ENCODE data around the gene PLPP2.
"Not testable (repeated sequence)": the region's sequence is repeated elsewhere in the genome, so short reads cannot be mapped to it uniquely, and the experiment has no call there.

PLPP2 gene

GRCh38 chr19:275958-276646, 15.1 kb downstream of the PLPP2 start:
- Histone ChIP-seq H2AK5ac (ENCODE audit: low read length) (no peak overlapping the region), H3K4me3 (ENCODE audit: low read length) (no peak overlapping the region), H3K23ac (ENCODE audit: low read length) (no peak overlapping the region), H3K4me2 (ENCODE audit: low read length) (no peak overlapping the region), H2BK120ac (ENCODE audit: low read depth, low read length) (no peak overlapping the region), H3K9ac (ENCODE audit: low read length) (no peak overlapping the region), H3K56ac (ENCODE audit: low read length) (no peak overlapping the region), H3K79me2 (ENCODE audit: control insufficient read depth, insufficient read depth, low read length) (no peaks in the 10 kb centered on the region), H3K4me1 (ENCODE audit: control insufficient read depth, low read depth, low read length) (no peaks in the 10 kb centered on the region), H2BK5ac (ENCODE audit: low read length) (no peak overlapping the region), H3K27me3 (ENCODE audit: insufficient read depth, low read length, poor library complexity) (no peaks in the 10 kb centered on the region), H2BK15ac (replicated peaks; ENCODE audit: low read depth) (no peak overlapping the region), H4K8ac (ENCODE audit: low read depth, low read length) (no peak overlapping the region), H3K36me3 (ENCODE audit: control insufficient read depth, insufficient read depth, low read length) (no peaks in the 10 kb centered on the region), H3K27ac (ENCODE audit: low read depth, low read length) (no peak overlapping the region), H3K4ac (ENCODE audit: low read depth, low read length) (no peak overlapping the region), H3K18ac (ENCODE audit: low read length) (no peak overlapping the region), H4K5ac (ENCODE audit: low read length) (no peak overlapping the region), H3K79me1 (ENCODE audit: low read length) (no peaks in the 10 kb centered on the region)
- DNase-seq, result no peak
- WGBS (ENCODE audit: extremely low coverage, insufficient coverage, low lambda C conversion rate), result no CpG with 5 or more reads among the region's 19 CpGs

- Histone ChIP-seq H2BK120ac (ENCODE audit: low read depth, low read length) (no peak overlapping the region), H3K18ac (ENCODE audit: low read length) (no peak overlapping the region), H3K9ac (ENCODE audit: low read length) (no peak overlapping the region), H3K23ac (ENCODE audit: low read length) (no peak overlapping the region), H2BK15ac (replicated peaks; ENCODE audit: low read depth) (no peak overlapping the region), H3K27me3 (ENCODE audit: insufficient read depth, low read length, poor library complexity) (no peaks in the 10 kb centered on the region), H3K4ac (ENCODE audit: low read depth, low read length) (no peak overlapping the region), H2AK5ac (ENCODE audit: low read length) (no peak overlapping the region), H3K4me3 (ENCODE audit: low read length) (no peak overlapping the region), H3K27ac (ENCODE audit: low read depth, low read length) (no peak overlapping the region), H4K5ac (ENCODE audit: low read length) (no peak overlapping the region), H3K4me1 (ENCODE audit: control insufficient read depth, low read depth, low read length) (no peaks in the 10 kb centered on the region), H3K56ac (ENCODE audit: low read length) (no peak overlapping the region), H3K36me3 (ENCODE audit: control insufficient read depth, insufficient read depth, low read length) (no peaks in the 10 kb centered on the region), H3K79me2 (ENCODE audit: control insufficient read depth, insufficient read depth, low read length) (no peaks in the 10 kb centered on the region), H4K8ac (ENCODE audit: low read depth, low read length) (no peak overlapping the region), H3K4me2 (ENCODE audit: low read length) (no peak overlapping the region), H2BK5ac (ENCODE audit: low read length) (no peak overlapping the region), H3K79me1 (ENCODE audit: low read length) (no peaks in the 10 kb centered on the region)
- WGBS (ENCODE audit: extremely low coverage, insufficient coverage, low lambda C conversion rate), result no CpG with 5 or more reads among the region's 9 CpGs
- DNase-seq, result no peak
Measured at GRCh38 chr19:275000-275399, 16.2 kb downstream of the PLPP2 start.

- no peak overlapping the region for H2BK120ac ChIP-seq (ENCODE audit: low read depth, low read length)
- no peaks in the 10 kb centered on the region for H3K27me3 ChIP-seq (ENCODE audit: insufficient read depth, low read length, poor library complexity)
- H3K79me1 ChIP-seq (ENCODE audit: low read length), result no peaks in the 10 kb centered on the region
- no peak overlapping the region for H3K23ac ChIP-seq (ENCODE audit: low read length)
- no peak for DNase-seq
- WGBS (ENCODE audit: extremely low coverage, insufficient coverage, low lambda C conversion rate), result no CpG with 5 or more reads among the region's 6 CpGs
- no peaks in the 10 kb centered on the region for H3K4me1 ChIP-seq (ENCODE audit: control insufficient read depth, low read depth, low read length)
- H3K4me3 ChIP-seq (ENCODE audit: low read length), result no peak overlapping the region
- no peak overlapping the region for H2BK5ac ChIP-seq (ENCODE audit: low read length)
- H3K9ac ChIP-seq (ENCODE audit: low read length), result no peak overlapping the region
- no peak overlapping the region for H4K5ac ChIP-seq (ENCODE audit: low read length)
- no peaks in the 10 kb centered on the region for H3K36me3 ChIP-seq (ENCODE audit: control insufficient read depth, insufficient read depth, low read length)
- H3K4ac ChIP-seq (ENCODE audit: low read depth, low read length), result no peak overlapping the region
- no peak overlapping the region for H3K18ac ChIP-seq (ENCODE audit: low read length)
- H3K4me2 ChIP-seq (ENCODE audit: low read length), result no peak overlapping the region
- H2BK15ac ChIP-seq (replicated peaks; ENCODE audit: low read depth), result no peak overlapping the region
- no peaks in the 10 kb centered on the region for H3K79me2 ChIP-seq (ENCODE audit: control insufficient read depth, insufficient read depth, low read length)
- H4K8ac ChIP-seq (ENCODE audit: low read depth, low read length), result no peak overlapping the region
- H3K27ac ChIP-seq (ENCODE audit: low read depth, low read length), result no peak overlapping the region
- H2AK5ac ChIP-seq (ENCODE audit: low read length), result no peak overlapping the region
- no peak overlapping the region for H3K56ac ChIP-seq (ENCODE audit: low read length)
Measured at GRCh38 chr19:273393-273792, 17.8 kb downstream of the PLPP2 start.

GRCh38 chr19:271856-272255, 19.3 kb downstream of the PLPP2 start:
- H2BK120ac ChIP-seq (ENCODE audit: low read depth, low read length), result no peak overlapping the region
- no peak overlapping the region for H4K5ac ChIP-seq (ENCODE audit: low read length)
- H3K79me2 ChIP-seq (ENCODE audit: control insufficient read depth, insufficient read depth, low read length), result no peaks in the 10 kb centered on the region
- H2AK5ac ChIP-seq (ENCODE audit: low read length), result no peak overlapping the region
- no peaks in the 10 kb centered on the region for H3K36me3 ChIP-seq (ENCODE audit: control insufficient read depth, insufficient read depth, low read length)
- no peak overlapping the region for H3K56ac ChIP-seq (ENCODE audit: low read length)
- no peak overlapping the region for H3K4me2 ChIP-seq (ENCODE audit: low read length)
- H2BK5ac ChIP-seq (ENCODE audit: low read length), result no peak overlapping the region
- H3K18ac ChIP-seq (ENCODE audit: low read length), result no peak overlapping the region
- no peak overlapping the region for H2BK15ac ChIP-seq (replicated peaks; ENCODE audit: low read depth)
- H3K9ac ChIP-seq (ENCODE audit: low read length), result no peak overlapping the region
- no peak for DNase-seq
- H3K23ac ChIP-seq (ENCODE audit: low read length), result no peak overlapping the region
- no peak overlapping the region for H3K27ac ChIP-seq (ENCODE audit: low read depth, low read length)
- H3K4ac ChIP-seq (ENCODE audit: low read depth, low read length), result no peak overlapping the region
- H3K79me1 ChIP-seq (ENCODE audit: low read length), result no peaks in the 10 kb centered on the region
- no peaks in the 10 kb centered on the region for H3K27me3 ChIP-seq (ENCODE audit: insufficient read depth, low read length, poor library complexity)
- no peak overlapping the region for H4K8ac ChIP-seq (ENCODE audit: low read depth, low read length)
- H3K4me3 ChIP-seq (ENCODE audit: low read length), result no peak overlapping the region
- no peaks in the 10 kb centered on the region for H3K4me1 ChIP-seq (ENCODE audit: control insufficient read depth, low read depth, low read length)
- no CpG with 5 or more reads among the region's 6 CpGs for WGBS (ENCODE audit: extremely low coverage, insufficient coverage, low lambda C conversion rate)

- H3K23ac ChIP-seq (ENCODE audit: low read length); H3K4me1 ChIP-seq (ENCODE audit: control insufficient read depth, low read depth, low read length); H3K18ac ChIP-seq (ENCODE audit: low read length); H3K4ac ChIP-seq (ENCODE audit: low read depth, low read length); H2BK120ac ChIP-seq (ENCODE audit: low read depth, low read length); H2AK5ac ChIP-seq (ENCODE audit: low read length); H3K27ac ChIP-seq (ENCODE audit: low read depth, low read length); H3K79me1 ChIP-seq (ENCODE audit: low read length); H3K36me3 ChIP-seq (ENCODE audit: control insufficient read depth, insufficient read depth, low read length); DNase-seq; H3K9ac ChIP-seq (ENCODE audit: low read length); H3K56ac ChIP-seq (ENCODE audit: low read length); H2BK15ac ChIP-seq (replicated peaks; ENCODE audit: low read depth); H4K5ac ChIP-seq (ENCODE audit: low read length); H3K27me3 ChIP-seq (ENCODE audit: insufficient read depth, low read length, poor library complexity); H2BK5ac ChIP-seq (ENCODE audit: low read length); H3K4me2 ChIP-seq (ENCODE audit: low read length); H3K4me3 ChIP-seq (ENCODE audit: low read length); H3K79me2 ChIP-seq (ENCODE audit: control insufficient read depth, insufficient read depth, low read length); H4K8ac ChIP-seq (ENCODE audit: low read depth, low read length): not testable (repeated sequence)
- no CpG with 5 or more reads among the region's 12 CpGs for WGBS (ENCODE audit: extremely low coverage, insufficient coverage, low lambda C conversion rate)
Measured at GRCh38 chr19:270766-271318, 20.4 kb downstream of the PLPP2 start.

- DNase-seq, result no peak
- Histone ChIP-seq H3K27me3 (ENCODE audit: insufficient read depth, low read length, poor library complexity) (peaks cover 2% of the 10 kb centered on the region), H3K18ac (ENCODE audit: low read length) (no peak overlapping the region)
Measured at GRCh38 chr19:269241-269640, 22.0 kb downstream of the PLPP2 start.

More at GRCh38 chr19:269241-269640, 22.0 kb downstream of the PLPP2 start:
- Histone ChIP-seq H2BK120ac (ENCODE audit: low read depth, low read length) (no peak overlapping the region), H2AK5ac (ENCODE audit: low read length) (no peak overlapping the region), H4K5ac (ENCODE audit: low read length) (no peak overlapping the region), H3K4me3 (ENCODE audit: low read length) (no peak overlapping the region), H3K36me3 (ENCODE audit: control insufficient read depth, insufficient read depth, low read length) (no peaks in the 10 kb centered on the region), H3K23ac (ENCODE audit: low read length) (no peak overlapping the region), H3K4me1 (ENCODE audit: control insufficient read depth, low read depth, low read length) (no peaks in the 10 kb centered on the region), H4K8ac (ENCODE audit: low read depth, low read length) (no peak overlapping the region), H3K27ac (ENCODE audit: low read depth, low read length) (no peak overlapping the region), H3K9ac (ENCODE audit: low read length) (no peak overlapping the region), H3K4me2 (ENCODE audit: low read length) (no peak overlapping the region), H3K4ac (ENCODE audit: low read depth, low read length) (no peak overlapping the region), H2BK5ac (ENCODE audit: low read length) (no peak overlapping the region), H3K79me1 (ENCODE audit: low read length) (no peaks in the 10 kb centered on the region), H3K79me2 (ENCODE audit: control insufficient read depth, insufficient read depth, low read length) (no peaks in the 10 kb centered on the region), H3K56ac (ENCODE audit: low read length) (no peak overlapping the region), H2BK15ac (replicated peaks; ENCODE audit: low read depth) (no peak overlapping the region)
